GM12878 (cell line): ENCODE measurements around the gene CCDC195.

Experiments
- GATAD2B ChIP-seq: fragments of 450-650 bp; conservative IDR thresholded peaks from 2 replicates; pipeline ENCODE4 v1.6.1; 2017; ENCODE audit warnings: low read depth, mild to moderate bottlenecking, moderate library complexity
- POLR2A ChIP-seq: IDR thresholded peaks from 2 replicates; pipeline ENCODE4 v1.6.1; 2011; ENCODE audit warnings: low read depth, mild to moderate bottlenecking, low read length

DNA sequence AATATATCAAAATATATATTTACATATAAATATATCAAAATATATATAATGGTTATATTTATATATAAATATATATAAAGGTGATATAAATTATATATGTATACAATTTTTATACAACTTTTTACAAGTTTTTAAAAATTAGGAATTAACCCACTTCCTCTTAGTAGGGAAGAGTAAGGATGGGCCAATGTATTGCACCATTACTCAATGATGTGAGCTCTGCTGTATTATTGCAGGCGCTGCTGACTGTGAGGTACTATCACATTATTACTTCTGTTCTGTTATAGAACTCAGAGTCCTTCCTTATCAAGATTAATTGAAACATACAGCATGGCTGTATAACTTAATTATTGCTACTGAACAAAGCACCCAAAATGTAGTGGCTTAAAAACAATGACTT lies 46.0 kb downstream of the CCDC195 start:
- TF ChIP-seq GATAD2B = no peak
- no peak for TF ChIP-seq POLR2A
